ENCODE results near the gene C6orf89. TPM values are rescaled to one million over a fixed set of nuclear protein-coding genes. Genes with fewer than 3 reads are reported as not detected.

Gene C6orf89
- polyA plus RNA-seq, 3 donors = 19.2 to 37.5 (median 29.2) TPM

DNA sequence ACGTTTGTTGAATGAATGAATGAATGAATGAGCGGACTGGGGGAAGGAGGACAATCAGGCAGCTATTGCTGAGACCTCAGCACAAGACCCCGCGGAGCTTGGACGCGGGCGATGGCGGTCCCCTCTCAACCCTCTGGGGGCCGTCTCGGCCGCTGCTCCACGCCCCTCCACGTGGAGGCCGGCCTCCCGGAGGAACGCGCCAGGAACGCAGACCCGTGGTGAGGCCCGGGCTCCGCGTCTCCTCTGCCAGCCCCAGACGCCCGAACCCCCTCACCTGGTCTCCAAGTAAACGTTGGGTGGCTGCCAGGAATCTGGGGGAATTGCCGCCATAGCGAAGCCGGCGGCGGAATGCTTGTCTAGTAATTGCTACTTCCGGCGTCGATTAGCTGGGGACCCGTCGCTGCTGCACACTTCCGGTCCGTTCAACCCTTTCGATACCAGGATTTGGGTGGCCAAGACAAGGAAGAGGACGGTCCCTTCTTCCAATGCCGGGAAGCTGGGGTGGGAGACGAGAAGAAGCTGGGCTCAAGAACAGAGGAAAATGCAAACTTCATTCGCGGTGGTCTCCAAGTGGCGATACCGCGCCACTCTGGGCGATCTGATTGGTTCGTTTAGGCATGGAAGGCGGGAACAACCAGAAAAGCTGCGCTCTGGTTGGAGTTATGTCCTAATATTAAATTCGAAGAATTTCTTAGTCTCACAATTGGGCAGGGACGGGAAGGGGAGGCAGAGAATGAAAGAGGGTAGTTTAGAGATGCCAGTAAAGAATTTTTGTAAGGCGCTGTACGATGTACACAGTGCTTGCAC is 11.1 kb upstream of the C6orf89 start, which contains the start of gene PPIL1:
TSS of gene PPIL1 (minus strand) at position 361 of the 807 bp plus-strand sequence. CDS start at position 330, 31 bp downstream.
- Histone ChIP-seq H3K9ac (ENCODE audit: insufficient read depth, low read length, poor library complexity, severe bottlenecking) (peak within 1 kb of the TSS; percentile 92), H4K20me1 (ENCODE audit: insufficient read depth, low read length) (no peaks in the 10 kb centered on the region), H3K27me3 (ENCODE audit: control insufficient read depth in 2 of 2, insufficient read depth in 2 of 2, low read length in 2 of 2) (no peaks in the 10 kb centered on the region), H3K9me3 (replicated peaks in 1 of 2; ENCODE audit: control insufficient read depth in 1 of 2, insufficient read depth in 1 of 2, low read length in 2 of 2) (no peaks in the 10 kb centered on the region), H3K36me3 (replicated peaks in 1 of 2; ENCODE audit: control insufficient read depth in 1 of 2, insufficient read depth in 2 of 2, low read length in 2 of 2) (peaks cover 0 to 21% of the 10 kb centered on the region in 2 donors), H3K79me2 (ENCODE audit: insufficient read depth, low read length) (peaks cover 38% of the 10 kb centered on the region), H3K4me1 (ENCODE audit: control insufficient read depth in 1 of 2, insufficient read depth in 2 of 2, low read length in 2 of 2) (peaks cover 15 to 23% of the 10 kb centered on the region in 2 donors), H2AFZ (ENCODE audit: insufficient read depth, low read depth, low read length, poor library complexity, severe bottlenecking) (peak within 1 kb of the TSS; percentile 99), H3K4me3 (replicated peaks in 1 of 3; ENCODE audit: low read depth in 2 of 3, low read length in 3 of 3) (peak within 1 kb of the TSS; percentile 90 to 98 (median 98)), H3K27ac (ENCODE audit: low read depth in 1 of 2, low read length in 2 of 2) (peak within 1 kb of the TSS; percentile 54 to 97), H3K4me2 (replicated peaks; ENCODE audit: extremely low read depth, low read length, poor library complexity, severe bottlenecking) (peak within 1 kb of the TSS; percentile 93)
- Mint-ChIP-seq H3K27ac (peak within 1 kb of the TSS; percentile 95 to 100 (median 98)), H3K9me3 (peaks cover 0 to 4% (median 0%) of the 10 kb centered on the region in 7 donors), H3K27me3 (ENCODE audit: low read depth in 3 of 3) (peaks cover 0 to 4% (median 3%) of the 10 kb centered on the region in 3 donors), H3K4me1 (peaks cover 25% of the 10 kb centered on the region), H3K36me3 (peaks cover 12 to 14% of the 10 kb centered on the region in 2 donors), H3K4me3 (peak within 1 kb of the TSS; percentile 94 to 100)
- WGBS (ENCODE audit: insufficient coverage) = under 1% methylated on average over 47 of the region's 54 CpGs
- TF ChIP-seq, protein P1, sequence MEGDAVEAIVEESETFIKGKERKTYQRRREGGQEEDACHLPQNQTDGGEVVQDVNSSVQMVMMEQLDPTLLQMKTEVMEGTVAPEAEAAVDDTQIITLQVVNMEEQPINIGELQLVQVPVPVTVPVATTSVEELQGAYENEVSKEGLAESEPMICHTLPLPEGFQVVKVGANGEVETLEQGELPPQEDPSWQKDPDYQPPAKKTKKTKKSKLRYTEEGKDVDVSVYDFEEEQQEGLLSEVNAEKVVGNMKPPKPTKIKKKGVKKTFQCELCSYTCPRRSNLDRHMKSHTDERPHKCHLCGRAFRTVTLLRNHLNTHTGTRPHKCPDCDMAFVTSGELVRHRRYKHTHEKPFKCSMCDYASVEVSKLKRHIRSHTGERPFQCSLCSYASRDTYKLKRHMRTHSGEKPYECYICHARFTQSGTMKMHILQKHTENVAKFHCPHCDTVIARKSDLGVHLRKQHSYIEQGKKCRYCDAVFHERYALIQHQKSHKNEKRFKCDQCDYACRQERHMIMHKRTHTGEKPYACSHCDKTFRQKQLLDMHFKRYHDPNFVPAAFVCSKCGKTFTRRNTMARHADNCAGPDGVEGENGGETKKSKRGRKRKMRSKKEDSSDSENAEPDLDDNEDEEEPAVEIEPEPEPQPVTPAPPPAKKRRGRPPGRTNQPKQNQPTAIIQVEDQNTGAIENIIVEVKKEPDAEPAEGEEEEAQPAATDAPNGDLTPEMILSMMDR (IDR thresholded peaks at IDR 0.05) = no peak
- intact Hi-C loops (cut with micrococcal nuclease) = loop anchor here in 1 of 2 donors (1.0 kb wide), 1 partner anchor 9 kb away; no protein-coding TSS in a partner anchor
- peak; percentile 74 to 87 (median 85) for DNase-seq

DNA sequence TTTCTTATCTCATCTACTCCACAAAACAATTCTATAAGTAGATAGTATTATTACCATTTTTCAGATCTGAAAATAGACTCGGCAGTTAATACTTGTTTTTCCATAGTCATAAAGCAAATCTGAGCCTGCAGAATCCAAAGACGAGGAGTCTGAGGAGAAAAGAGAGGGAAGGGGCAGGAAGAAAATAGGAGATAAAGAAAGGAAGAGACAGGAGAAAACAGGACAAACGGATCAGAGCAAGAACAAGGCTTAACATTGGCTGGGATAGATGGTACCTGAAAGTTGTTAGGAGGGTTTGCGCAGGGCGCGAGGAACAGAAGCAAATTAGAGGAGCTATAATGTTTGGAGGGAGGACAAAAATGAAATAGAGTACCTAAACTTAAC is 10.5 kb upstream of the C6orf89 start:
- peaks cover 8 to 9% of the 10 kb centered on the region in 2 donors for H3K36me3 Mint-ChIP-seq

More for the DNA sequence above, 10.5 kb upstream of the C6orf89 start:
- no peaks in the 10 kb centered on the region for H3K9me3 ChIP-seq (replicated peaks in 1 of 2; ENCODE audit: control insufficient read depth in 1 of 2, insufficient read depth in 1 of 2, low read length in 2 of 2)
- H3K27me3 Mint-ChIP-seq (ENCODE audit: low read depth in 3 of 3) = peaks cover 0 to 5% (median 4%) of the 10 kb centered on the region in 3 donors
- peak overlapping the region; percentile 93 for H3K4me2 ChIP-seq (replicated peaks; ENCODE audit: extremely low read depth, low read length, poor library complexity, severe bottlenecking)
- peak overlapping the region; percentile 94 to 100 for H3K4me3 Mint-ChIP-seq
- TF ChIP-seq, protein P1 (IDR thresholded peaks at IDR 0.05) = no peak
- DNase-seq = no peak
- peak overlapping the region in 1 of 2 donors; percentile 97 for H3K27ac ChIP-seq (ENCODE audit: low read depth in 1 of 2, low read length in 2 of 2)
- peaks cover 25% of the 10 kb centered on the region for H3K4me1 Mint-ChIP-seq
- peaks cover 0 to 15% of the 10 kb centered on the region in 2 donors for H3K36me3 ChIP-seq (replicated peaks in 1 of 2; ENCODE audit: control insufficient read depth in 1 of 2, insufficient read depth in 2 of 2, low read length in 2 of 2)
- peaks cover 32% of the 10 kb centered on the region for H3K79me2 ChIP-seq (ENCODE audit: insufficient read depth, low read length)
- intact Hi-C loops (cut with micrococcal nuclease) = no loop called here
- WGBS (ENCODE audit: insufficient coverage) = 11% methylated on average over 2 of the region's 6 CpGs
- peak overlapping the region; percentile 90 to 98 (median 98) for H3K4me3 ChIP-seq (replicated peaks in 1 of 3; ENCODE audit: low read depth in 2 of 3, low read length in 3 of 3)
- H4K20me1 ChIP-seq (ENCODE audit: insufficient read depth, low read length) = no peaks in the 10 kb centered on the region
- H2AFZ ChIP-seq (ENCODE audit: insufficient read depth, low read depth, low read length, poor library complexity, severe bottlenecking) = peak overlapping the region; percentile 99
- peak overlapping the region in 6 of 7 donors; percentile 95 to 100 (median 98) for H3K27ac Mint-ChIP-seq
- peaks cover 0 to 4% (median 0%) of the 10 kb centered on the region in 7 donors for H3K9me3 Mint-ChIP-seq
- no peaks in the 10 kb centered on the region for H3K27me3 ChIP-seq (ENCODE audit: control insufficient read depth in 2 of 2, insufficient read depth in 2 of 2, low read length in 2 of 2)
- H3K4me1 ChIP-seq (ENCODE audit: control insufficient read depth in 1 of 2, insufficient read depth in 2 of 2, low read length in 2 of 2) = peaks cover 15 to 23% of the 10 kb centered on the region in 2 donors
- H3K9ac ChIP-seq (ENCODE audit: insufficient read depth, low read length, poor library complexity, severe bottlenecking) = peak overlapping the region; percentile 92

Data from CD14-positive monocyte (primary cell).